Right atrium auricular region (tissue), 2 donors: ENCODE measurements around the gene GARNL3. TPM values are rescaled to one million over a fixed set of nuclear protein-coding genes. Genes with fewer than 3 reads are reported as not detected.
A peak's percentile ranks its signal among the peaks of the same experiment; 100 is the strongest.

Source experiments
- DNase-seq: peaks from one replicate; pipeline ENCODE4 v3.0.0-alpha.2; 2019; ENCODE audit warnings: low spot score
- H3K27ac ChIP-seq, 2 donors: fragments of 200-600 bp; sonication (generic); 1 replicate in 1 of 2; 2 replicates in 1 of 2; pipeline ENCODE4 v1.5.1; 2016 to 2019
- H3K27me3 ChIP-seq, 2 donors: fragments of 200-600 bp; sonication (generic); one replicate each; pipeline versions ENCODE4 v1.5.1 to v1.6.0; 2017 to 2019
- H3K36me3 ChIP-seq: fragments of 200-600 bp; sonication (generic); one replicate; pipeline ENCODE4 v1.5.1; 2016
- H3K4me1 ChIP-seq, 2 donors: fragments of 200-600 bp; sonication (generic); one replicate each; pipeline versions ENCODE4 v1.5.1 to v1.6.0; 2017 to 2019
- H3K4me3 ChIP-seq, 2 donors: fragments of 200-600 bp; sonication (generic); 1 replicate in 1 of 2; 2 replicates in 1 of 2; pipeline ENCODE4 v1.5.1; 2017 to 2019; ENCODE audit warnings: mild to moderate bottlenecking in 1 of 2, moderate library complexity in 1 of 2
- H3K9me3 ChIP-seq, 2 donors: fragments of 200-600 bp; sonication (generic); one replicate each; pipeline ENCODE4 v1.5.1; 2019
- CTCF ChIP-seq, 2 donors: fragments of 200-600 bp; sonication (generic); IDR thresholded peaks; one replicate each; pipeline ENCODE4 v1.5.1; 2019; ENCODE audit warnings: antibody characterized with exemption in 2 of 2
- total RNA-seq, 2 donors: library from RNA; depleted of rRNA; stranded (reverse); fragments of >200 nt; gene quantifications; one replicate each; pipeline ENCODE4 v1.1.0, GENCODE V29; 2016

GARNL3 gene
- total RNA-seq, 2 donors from 2014 or later, result 8.9 to 17.7 TPM

GRCh38 chr9:127366594-127366993, 102.0 kb downstream of the GARNL3 start:
- Histone ChIP-seq H3K4me1 (peaks cover 0 to 14% of the 10 kb centered on the region in 2 donors), H3K36me3 (no peaks in the 10 kb centered on the region), H3K27me3 (no peaks in the 10 kb centered on the region), H3K4me3 (no peak overlapping the region), H3K9me3 (no peaks in the 10 kb centered on the region), H3K27ac (no peak overlapping the region)
- TF ChIP-seq CTCF (IDR thresholded peaks at IDR 0.05), result no peak
- no peak for DNase-seq

- H3K36me3 ChIP-seq, result no peaks in the 10 kb centered on the region
- H3K27ac ChIP-seq, result no peak overlapping the region
- H3K4me3 ChIP-seq, result no peak overlapping the region
- no peaks in the 10 kb centered on the region for H3K9me3 ChIP-seq
- H3K27me3 ChIP-seq, result no peaks in the 10 kb centered on the region
- peaks cover 0 to 14% of the 10 kb centered on the region in 2 donors for H3K4me1 ChIP-seq
- DNase-seq, result no peak
- no peak for TF ChIP-seq CTCF (IDR thresholded peaks at IDR 0.05)
Measured at GRCh38 chr9:127368852-127369402, 104.4 kb downstream of the GARNL3 start.

GRCh38 chr9:127369428-127369827, 104.9 kb downstream of the GARNL3 start:
- H3K27ac ChIP-seq, result no peak overlapping the region

GRCh38 chr9:127370147-127370579, 105.6 kb downstream of the GARNL3 start:
- Histone ChIP-seq H3K9me3 (no peaks in the 10 kb centered on the region), H3K4me3 (no peak overlapping the region), H3K27me3 (no peaks in the 10 kb centered on the region), H3K36me3 (no peaks in the 10 kb centered on the region), H3K27ac (no peak overlapping the region), H3K4me1 (peaks cover 0 to 14% of the 10 kb centered on the region in 2 donors)
- no peak for DNase-seq
- TF ChIP-seq CTCF (IDR thresholded peaks at IDR 0.05), result no peak

More at GRCh38 chr9:127369428-127369827, 104.9 kb downstream of the GARNL3 start:
- no peak overlapping the region for H3K4me3 ChIP-seq
- H3K27me3 ChIP-seq, result no peaks in the 10 kb centered on the region
- no peak for TF ChIP-seq CTCF (IDR thresholded peaks at IDR 0.05)
- H3K36me3 ChIP-seq, result no peaks in the 10 kb centered on the region
- H3K9me3 ChIP-seq, result no peaks in the 10 kb centered on the region
- DNase-seq, result no peak
- H3K4me1 ChIP-seq, result peaks cover 0 to 14% of the 10 kb centered on the region in 2 donors

GRCh38 chr9:127370672-127371648, 106.4 kb downstream of the GARNL3 start:
- DNase-seq, result peak; percentile 48
- Histone ChIP-seq H3K4me3 (no peak overlapping the region), H3K27me3 (no peaks in the 10 kb centered on the region), H3K4me1 (peaks cover 0 to 14% of the 10 kb centered on the region in 2 donors), H3K27ac (no peak overlapping the region), H3K9me3 (no peaks in the 10 kb centered on the region), H3K36me3 (no peaks in the 10 kb centered on the region)
- no peak for TF ChIP-seq CTCF (IDR thresholded peaks at IDR 0.05)
